Fibroblast of upper back skin (primary cell): ENCODE data around the gene IAH1.
A peak's percentile ranks its signal among the peaks of the same experiment; 100 is the strongest.
"Not testable (repeated sequence)": the region's sequence is repeated elsewhere in the genome, so short reads cannot be mapped to it uniquely, and the experiment has no call there.

Experiments used
- DNase-seq: peaks from one replicate; pipeline ENCODE4 v3.0.0-alpha.2; 2013

IAH1 gene

DNA sequence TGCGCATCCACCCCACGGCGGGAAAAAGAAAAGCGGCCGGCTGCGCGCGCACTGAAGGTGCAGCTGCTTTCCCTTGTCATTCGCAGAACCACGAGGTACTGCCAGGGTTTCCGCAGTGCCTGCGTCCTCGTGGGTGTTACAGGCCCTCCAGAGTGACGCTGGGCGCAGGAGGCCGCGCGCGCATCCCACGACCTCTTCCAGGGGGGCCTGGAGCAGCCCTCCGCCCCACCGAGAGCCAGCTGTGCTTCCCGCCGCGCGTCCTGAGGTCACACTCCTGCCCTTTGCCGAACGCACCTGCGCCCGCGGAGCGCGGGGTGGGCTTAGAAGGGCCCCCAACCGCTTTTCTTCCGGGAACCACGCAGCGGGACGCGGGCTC lies 378 bp upstream of the IAH1 start:
- DNase-seq, result peak; percentile 23

DNA sequence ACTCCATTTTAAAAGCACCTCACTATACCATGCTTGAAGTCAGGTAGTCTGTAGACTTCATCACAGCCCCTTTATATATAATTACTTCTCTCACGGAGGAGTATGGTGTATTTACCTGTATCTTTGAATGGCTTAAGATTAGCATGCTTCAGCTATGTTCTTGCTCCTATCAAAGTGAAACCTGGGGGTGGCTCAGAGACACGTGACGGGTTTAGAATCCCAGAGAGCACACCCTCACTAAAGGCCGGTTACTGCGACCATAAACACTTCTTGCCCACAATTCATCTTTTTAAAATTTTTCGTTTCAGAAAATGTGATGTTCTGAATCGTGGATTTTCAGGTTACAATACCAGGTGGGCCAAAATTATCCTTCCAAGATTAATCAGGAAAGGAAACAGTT lies 3.6 kb downstream of the IAH1 start:
- no peak for DNase-seq

DNA sequence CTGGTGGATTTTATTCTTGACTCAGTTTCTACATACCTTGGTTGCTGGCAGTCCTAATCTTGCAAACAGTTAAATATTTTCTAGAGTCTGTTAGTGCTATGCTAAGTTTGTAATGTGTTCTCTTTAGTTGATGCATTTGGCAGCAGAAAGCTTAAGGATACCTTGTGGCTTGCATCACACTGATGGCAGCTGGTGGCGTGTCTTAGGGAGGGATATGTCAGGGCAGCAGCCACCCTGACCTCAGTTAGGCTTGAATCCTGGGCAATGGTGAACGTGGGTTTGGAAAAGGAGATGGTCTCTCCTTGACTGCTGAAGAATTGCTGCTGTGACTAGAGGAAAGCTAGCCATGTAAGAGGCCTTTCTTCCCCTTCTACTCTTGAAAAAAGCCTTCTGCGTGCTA lies 4.2 kb downstream of the IAH1 start:
- DNase-seq, result no peak

DNA sequence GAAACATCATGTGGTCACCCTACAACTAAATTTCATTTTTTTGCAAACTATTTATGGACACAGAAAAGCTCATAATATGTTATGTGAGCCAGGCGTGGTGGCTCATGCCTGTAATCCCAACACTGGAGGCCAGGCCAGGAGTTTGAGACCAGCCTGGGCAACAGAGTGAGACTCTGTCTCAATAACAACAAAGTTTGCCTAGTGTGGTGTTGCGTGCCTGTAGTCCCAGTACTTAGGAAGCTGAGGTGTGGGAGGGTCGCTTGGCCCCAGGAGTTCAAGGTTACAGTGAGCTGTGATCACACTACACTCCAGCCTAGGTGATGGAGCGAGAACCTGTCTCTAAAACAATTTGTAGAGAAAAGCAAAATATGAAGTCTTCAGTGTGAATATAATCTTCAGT lies 5.8 kb downstream of the IAH1 start:
- no peak for DNase-seq

DNA sequence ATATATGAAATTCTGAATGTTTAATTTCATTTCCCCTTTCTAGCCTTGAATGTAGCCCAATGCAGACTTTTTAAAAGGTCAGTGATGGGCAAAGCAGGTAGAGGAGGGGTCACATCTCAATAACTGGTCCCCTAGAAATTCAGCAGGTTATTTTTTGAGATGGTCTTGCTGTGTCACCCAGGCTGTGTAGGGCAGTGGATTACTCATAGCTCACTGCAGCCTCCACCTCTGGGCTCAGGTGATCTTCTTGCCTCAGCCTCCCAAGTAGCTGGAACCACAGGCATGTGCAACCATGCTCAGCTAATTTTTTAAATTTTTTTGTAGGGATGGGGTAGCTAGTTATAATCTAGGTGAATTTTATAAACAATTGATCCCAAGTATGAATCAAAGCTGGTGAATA lies 8.8 kb downstream of the IAH1 start:
- DNase-seq, result no peak

DNA sequence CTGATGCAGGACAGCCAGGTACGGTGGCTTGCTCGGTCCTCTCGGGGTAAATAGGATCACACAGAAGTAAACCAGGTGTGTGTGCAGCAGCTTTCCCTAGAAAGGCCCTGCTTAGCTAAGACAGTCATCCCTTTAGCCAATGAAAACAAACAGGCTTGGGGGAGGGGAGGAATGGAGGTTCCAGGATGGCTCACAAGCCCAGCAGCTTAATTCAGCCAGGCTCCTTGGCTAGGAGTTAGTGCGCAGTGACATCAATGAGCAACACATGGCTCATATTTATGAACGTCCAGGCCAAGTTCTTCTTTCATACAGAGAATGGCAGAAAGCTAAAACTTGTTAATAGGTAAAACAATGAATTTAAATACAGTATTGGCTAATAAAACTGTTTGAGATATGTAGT lies 10.2 kb downstream of the IAH1 start:
- DNase-seq, result no peak

DNA sequence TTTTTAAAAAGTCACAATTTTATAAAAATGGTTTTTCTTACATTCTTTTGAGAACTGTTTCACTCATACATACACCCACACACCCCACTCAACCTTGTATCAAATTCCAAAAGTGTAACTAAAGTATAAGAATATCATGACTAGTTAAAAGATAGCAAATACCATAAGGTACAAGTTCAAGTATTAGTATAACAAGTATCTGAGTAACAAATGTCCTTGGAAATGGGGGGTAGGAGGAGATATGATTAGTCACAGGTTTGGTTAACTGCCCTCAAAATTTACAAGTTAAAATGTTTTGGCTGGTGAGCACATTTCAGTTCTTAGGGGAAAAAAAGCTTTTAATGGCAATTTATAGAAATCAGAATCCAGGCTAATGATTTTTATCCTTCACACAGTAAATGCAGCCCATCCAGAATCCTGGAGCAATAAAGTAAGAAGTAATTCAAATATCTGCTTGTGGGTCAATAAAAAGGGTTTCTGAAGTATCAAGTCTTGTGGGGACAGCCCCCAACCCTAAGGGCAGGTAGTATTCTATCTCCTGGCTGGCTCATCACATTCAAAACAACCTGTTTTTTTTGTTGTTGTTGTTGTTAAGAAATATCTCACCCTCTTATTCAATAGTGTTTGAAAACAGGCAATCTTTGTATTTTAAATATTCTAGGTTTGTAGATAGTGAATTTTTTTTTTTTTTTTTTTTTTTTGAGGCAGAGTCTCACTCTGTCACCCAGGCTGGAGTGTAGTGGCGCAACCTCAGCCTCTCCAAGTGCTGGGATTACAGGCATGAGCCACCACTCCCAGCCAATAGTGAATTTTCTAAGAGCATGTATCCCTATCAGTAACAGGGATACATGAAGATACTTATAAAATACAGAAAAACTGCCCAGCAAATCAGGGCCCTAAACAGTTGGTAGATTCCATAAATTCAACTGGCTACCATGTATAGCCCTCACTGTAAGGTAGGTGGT lies 14.5 kb downstream of the IAH1 start:
- peak; percentile 34 for DNase-seq

DNA sequence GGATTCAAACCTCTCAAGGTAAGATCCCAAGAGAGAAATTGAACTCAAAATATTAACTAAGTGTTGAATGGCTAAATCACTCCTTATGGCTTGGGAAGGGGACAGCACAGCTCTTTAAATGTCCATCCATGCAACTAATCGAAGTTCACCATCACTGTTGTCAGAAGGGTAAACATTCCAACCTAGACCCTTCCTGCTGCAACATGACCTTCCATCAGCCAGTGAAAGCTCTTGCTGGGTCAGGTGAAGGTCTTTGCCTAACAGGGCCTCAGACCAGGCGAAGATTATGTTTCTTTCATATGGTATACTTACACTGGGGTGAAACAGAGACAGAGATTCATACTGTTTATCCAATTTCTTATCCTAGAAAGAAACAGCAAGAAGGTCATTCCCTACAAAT lies 16.4 kb downstream of the IAH1 start:
- DNase-seq, result no peak

DNA sequence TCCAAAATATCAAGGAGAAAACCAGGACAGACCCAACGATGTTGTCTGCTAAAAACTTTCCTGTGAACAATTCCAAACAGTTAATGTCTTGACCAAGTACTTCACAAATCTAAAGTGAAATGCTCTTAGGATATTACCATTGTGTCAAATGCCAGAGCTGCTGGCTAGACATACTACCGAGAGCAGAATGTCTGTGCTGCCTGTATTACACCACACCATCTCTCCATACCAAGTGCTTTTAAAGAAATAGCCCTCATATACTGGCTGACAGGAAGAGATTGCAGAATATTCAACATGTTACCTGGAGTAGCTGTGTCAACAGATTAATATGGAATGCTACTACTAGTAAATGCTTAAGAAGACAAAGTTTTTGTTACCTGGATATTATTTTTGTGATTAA lies 18.6 kb downstream of the IAH1 start:
- DNase-seq, result no peak

DNA sequence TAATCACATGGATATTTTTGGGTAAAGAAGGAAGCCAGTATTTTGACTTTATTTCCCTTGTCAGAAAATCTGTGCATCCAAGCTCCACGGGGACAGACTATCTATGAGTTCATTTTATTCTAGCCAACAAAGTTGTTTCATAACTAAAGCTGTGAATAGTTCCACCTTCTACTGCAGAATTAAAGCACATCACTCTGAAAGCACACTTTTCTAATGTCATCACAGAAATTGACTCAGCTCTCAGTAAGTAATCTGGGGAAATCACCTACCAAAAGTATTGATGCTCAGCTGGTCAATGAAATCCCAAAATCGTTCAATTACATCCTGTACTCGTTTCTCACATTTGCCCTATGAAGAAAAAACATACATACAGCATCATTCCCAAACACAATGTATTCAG lies 19.1 kb downstream of the IAH1 start:
- DNase-seq, result no peak

DNA sequence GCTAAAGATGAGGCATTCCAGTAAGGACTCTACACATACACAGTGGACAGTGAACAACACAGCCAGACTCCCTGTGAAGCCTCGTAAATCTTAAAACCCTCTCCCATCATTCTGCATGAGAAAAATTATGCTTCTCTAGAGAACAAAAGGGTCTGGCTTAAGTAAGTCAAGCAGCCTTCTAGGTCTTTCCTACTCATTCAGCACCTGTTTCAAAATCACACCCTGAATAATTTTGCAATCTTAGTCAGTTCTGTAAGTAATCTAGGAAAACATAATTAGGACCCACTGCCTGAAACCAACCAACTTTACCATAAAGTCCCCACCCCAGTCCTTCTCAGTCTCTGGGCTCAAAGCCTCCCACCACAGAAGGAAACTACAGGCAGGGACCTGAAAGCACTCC lies 19.7 kb downstream of the IAH1 start:
- no peak for DNase-seq

DNA sequence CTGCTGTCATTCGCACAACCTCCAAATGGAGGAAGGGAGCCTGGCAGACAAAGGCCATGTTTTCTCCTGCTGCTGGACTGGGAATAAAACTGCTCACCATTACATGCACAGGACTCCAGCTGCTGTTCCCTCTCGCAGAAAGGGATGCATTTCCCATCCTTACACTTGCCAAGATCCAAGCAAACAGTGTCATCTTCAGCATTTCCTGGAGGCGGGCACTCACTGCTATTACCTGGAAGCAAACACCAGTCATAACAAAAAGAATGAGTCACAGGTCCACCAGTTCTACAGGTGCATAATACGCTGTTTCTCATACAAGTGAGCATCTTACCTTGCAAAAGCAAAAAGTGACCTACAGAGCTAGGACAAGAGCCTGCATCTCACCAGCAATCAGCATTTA lies 22.7 kb downstream of the IAH1 start:
- DNase-seq, result no peak

DNA sequence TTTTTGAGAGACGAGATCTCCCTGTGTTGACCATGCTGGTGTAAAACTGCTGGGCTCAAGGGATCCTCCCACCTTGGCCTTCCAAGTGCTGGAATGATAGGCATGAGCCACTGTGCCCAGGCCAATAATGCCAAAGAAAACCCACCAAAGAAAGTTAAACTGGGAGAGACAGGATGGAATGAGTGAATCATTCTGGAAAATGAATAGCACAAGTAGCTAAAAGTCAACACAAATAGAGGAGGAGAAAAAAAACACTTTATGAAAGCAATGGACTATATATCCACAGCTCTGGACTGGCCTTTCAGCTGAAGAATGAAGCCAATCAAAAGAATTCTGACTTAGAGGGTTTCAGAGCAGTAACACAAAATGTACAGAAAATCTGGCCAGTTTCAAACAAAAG lies 23.9 kb downstream of the IAH1 start:
- DNase-seq, result peak; percentile 18

DNA sequence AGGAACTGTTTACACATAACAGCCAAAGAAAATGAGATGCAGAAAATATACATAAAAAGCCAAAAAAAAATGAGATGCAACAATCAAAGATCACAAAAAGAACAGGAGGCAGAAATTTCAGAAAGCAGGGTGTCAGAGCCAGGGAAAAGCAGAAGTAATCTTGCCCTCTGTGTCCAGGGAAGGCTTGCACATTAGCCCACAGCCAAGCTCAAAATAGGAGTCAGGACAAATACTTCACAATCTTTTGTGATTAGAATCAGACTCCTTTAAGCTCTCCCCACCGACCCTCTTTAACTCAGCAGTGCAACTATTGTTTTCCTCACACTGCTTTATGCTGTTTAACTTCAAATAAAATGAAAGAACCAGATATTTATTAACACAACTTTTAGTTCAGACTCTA lies 34.6 kb downstream of the IAH1 start:
- DNase-seq, result no peak

DNA sequence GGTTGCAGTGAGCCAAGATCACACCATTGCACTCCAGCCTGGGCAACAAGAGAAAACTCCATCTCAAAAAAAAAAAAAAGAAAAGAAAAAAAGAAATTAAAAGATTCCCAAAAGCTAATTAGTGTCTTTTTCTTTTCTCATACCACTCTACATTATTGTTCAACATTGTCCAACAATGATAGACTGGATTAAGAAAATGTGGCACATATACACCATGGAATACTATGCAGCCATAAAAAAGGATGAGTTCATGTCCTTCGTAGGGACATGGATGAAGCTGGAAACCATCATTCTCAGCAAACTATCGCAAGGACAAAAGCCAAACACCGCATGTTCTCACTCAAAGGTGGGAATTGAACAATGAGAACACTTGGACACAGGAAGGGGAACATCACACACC lies 39.6 kb downstream of the IAH1 start:
- DNase-seq, result not testable (repeated sequence)

DNA sequence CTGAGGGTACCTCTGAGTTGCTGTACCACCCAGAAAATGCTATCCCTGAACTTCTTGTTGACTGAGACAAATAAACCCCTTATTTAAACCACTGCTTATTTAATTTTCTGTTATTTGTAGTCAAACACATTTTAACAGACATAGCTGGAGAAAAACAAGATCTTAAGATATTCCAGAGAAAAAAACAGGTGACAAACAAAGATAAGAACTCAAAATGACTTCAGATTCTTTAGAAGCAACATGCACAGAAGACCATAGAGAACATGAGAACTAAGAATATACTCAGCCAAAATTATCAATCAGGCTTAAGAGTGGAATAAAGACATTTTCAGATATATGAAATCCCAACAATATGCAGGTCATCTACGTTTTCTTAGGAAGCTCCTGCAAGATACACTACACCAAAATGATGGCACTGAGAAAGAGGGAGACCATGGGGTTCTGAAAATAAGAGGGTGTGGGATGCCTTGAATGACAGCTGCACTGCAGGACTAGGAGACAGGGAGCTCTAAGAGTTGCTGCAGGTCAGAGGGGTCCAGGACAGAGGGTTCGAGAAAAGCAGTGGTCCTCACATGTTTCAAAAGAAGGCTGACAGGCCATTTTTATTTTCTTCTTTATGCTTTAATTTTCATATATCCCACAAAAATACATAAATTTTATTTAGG lies 42.9 kb downstream of the IAH1 start:
- DNase-seq, result no peak

DNA sequence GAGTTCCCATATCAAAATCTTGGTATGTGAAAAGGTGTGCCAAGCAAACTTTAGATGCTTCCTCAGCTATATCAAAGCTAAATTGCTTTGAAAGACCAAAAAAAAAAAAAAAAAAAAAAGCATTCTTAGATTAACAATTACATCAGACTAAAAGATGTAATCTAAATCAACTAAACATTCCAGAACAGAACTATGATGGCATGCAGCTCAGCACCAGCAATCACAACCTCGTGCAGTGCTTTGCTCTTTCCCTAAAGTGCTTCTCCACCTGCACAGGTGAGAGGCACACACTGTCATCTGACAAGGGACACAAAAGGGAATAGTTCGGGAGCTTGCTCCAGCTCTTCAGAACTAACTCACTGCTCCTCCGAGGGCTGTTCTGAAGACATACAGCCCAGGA lies 43.8 kb downstream of the IAH1 start:
- DNase-seq, result no peak

DNA sequence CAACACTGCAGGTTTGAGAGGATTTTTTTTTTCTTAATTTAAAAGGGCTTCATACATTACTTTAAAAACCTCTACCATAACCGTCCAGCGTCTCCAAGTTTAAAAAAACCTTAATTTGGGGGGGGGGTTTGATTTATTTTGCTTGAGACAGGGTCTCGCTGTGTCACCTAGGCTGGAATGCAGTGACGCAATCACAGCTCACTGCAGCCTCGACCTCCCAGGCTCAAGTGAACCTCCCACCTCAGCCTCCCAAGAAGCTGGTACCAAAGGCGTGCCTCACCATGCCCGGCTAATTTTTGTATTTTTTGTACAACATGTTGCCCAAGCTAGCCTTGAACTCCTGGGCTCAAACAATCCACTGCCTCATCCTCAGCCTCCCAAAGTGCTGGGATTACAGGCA lies 44.4 kb downstream of the IAH1 start:
- no peak for DNase-seq

DNA sequence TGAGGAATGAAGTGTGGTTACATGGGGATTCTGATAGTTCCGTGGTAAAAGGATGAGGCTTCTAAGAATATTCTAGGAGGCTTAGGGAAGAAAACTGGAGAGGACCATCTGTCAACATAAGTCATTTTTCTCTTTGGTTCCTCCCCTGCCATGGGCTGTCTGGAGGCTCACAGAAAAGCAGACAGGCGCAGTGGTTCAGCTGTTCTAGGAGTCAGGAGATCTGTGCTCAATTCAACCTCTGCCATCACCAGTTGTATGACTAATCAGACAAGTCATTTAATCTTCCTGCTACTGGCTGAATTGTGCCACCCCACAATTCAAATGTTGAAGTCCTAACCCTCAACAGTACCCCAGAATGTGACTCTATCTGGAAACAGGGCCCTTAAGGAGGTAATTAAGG lies 44.9 kb downstream of the IAH1 start:
- peak; percentile 13 for DNase-seq

DNA sequence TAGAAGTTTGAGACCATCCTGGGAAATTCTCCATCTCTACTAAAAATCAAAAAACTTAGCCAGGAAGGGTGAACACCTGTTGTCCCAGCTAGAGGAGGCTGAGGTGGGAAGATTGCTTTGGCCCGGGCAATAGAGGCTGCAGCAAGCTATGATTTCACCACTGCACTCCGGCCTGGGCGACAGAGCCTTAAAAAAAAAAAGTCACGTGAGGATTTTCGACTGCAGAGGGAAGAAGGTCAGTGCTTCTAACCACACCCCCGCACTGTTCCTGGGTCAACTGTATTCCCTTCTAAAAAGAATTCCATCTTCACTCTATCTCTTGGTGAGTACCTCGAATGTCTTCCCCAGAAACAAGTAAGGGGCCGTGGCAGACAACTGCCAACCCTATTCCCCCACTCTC lies 49.9 kb downstream of the IAH1 start:
- no peak for DNase-seq

DNA sequence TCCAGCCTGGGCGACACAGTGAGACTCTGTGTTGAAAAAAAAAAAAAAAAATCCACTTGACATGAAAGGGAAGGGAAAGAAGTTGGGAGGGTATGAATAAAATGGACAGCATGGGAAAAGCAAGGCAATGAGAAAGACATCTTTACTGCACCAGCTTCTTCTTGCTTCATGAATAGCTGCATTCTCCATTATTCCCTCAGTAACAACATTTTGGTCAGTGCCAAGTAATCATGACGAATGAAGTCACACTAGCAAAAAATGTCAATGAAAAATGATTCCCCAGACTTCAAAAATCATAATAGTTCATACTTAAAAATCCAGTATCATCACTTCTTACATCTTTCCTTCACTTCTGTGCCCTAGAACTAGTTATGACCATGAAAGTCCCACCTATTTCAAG lies 50.9 kb downstream of the IAH1 start:
- DNase-seq, result no peak

DNA sequence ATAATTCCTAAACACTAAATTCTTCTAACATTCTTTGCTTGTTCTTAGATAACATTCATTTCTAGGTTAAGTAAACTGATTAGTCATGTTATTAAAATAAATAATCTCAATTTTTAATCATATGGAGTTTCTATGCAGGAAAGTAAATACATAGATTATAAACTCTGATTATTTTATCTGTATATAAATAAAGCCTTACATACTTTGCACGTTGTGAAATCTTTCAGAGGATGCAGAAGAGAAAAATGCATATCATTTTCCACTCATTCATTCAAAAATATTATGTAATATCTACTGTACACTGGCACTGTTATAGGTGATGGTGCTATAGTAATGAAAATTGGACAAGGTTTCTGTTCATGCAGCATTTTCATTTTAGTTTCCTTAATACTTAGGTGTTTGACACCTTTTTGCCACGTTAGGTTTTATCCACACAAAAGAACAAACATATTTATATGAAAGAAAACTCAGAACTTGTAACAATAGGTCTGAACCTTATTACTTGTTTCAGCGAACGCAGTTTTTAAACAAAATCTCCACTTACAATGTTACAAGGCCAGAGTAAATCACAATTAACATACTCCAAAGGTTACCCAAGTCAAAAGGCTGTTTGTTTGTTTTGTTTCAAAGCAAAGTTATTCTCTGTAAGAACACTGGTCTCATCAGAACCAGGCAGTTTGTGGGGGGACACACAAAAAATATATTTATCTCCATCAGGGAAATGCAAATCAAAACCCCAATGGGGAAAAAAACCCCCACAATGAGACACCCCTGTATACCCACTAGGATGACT lies 53.8 kb downstream of the IAH1 start:
- no peak for DNase-seq

DNA sequence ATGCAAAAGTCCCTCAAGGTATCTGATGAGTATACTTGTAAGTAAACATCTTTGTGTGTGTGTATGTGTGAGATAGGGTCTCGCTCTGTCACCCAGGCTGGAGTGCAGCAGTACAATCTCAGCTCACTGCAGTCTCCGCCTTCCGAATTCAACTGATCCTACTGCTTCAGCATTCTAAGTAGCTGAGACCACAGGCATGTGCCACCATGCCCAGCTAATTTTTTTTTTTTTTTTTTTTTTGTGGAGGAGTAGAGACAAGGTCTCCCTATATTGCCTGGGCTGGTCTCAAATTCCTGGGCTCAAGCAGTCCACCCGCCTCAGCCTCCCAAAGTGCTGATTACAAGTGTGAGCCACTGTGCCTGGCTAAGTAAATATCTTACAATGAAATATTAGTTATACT lies 58.1 kb downstream of the IAH1 start:
- no peak for DNase-seq

DNA sequence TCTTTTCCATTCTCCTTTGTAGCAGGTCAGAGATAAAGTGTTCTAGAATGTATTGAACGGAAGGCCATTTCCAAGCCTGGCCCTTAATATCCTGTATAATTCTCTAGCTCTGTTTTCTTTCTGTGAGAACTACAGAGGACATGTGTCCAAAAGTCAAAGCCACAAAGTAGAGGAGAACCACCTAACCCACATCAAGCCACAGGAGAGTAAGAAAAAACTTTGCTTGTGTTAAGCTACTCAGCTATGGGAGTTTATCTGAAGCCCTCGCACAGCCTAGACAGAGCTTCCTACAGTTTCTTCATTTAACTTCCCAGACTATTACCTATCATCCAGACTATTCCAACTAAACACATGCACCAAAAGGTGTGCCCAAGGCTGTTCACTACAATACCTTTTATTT lies 59.3 kb downstream of the IAH1 start:
- DNase-seq, result no peak
